ENCODE measurements around the gene PYM1. TPM values are rescaled to one million over a fixed set of nuclear protein-coding genes. Genes with fewer than 3 reads are reported as not detected.

PYM1 gene
- total RNA-seq: 33.1 and 34.9 TPM in 2 replicates

DNA sequence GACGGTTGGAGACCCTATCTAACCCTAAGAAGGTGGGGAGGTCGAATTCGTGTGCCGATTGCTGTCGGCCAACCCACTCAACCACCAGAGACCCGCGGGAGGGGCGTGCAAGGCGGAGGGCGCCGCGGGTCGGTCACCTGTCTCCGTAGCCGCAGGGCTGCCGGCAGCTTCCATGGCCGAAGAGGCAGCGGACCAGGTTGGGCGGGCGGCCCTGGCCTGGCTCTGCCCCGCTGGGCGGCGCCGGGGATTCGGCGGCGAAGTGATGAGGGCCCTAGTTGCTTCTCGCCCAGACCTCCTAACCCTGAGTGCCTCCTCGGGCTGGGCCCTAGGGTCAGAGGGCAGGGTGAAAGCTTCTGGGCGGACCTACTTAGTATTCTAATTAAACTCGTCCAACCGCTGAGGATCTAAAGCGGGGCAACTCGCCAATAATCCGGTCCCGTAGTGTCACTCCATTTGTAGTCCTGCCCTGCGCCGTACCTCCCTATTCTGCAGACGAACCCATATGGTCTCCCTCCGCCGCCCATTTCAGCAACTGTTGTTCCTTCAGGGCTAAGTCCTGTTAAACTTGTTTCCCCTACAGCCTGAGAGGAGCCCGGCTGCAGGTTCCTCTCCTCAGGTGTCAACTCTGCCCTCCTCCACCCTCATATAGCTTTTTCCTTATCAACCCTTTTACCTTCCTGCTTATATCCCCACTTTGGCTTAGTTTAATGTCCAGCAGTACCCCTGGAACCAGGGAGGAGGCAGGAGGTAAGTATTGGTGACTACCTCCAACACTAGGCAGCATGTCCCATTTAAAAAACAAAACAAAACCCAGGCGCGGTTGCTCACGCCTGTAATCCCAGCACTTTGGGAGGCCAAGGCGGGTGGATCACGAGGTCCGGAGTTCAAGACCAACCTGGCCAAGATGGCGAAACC, at the start of gene PYM1:
Gene PYM1, minus strand, starts transcription at position 307 of the 915 bp plus-strand sequence. Its CDS starts 133 bp downstream, at position 174.
- DNase-seq: peak; percentile 72

DNA sequence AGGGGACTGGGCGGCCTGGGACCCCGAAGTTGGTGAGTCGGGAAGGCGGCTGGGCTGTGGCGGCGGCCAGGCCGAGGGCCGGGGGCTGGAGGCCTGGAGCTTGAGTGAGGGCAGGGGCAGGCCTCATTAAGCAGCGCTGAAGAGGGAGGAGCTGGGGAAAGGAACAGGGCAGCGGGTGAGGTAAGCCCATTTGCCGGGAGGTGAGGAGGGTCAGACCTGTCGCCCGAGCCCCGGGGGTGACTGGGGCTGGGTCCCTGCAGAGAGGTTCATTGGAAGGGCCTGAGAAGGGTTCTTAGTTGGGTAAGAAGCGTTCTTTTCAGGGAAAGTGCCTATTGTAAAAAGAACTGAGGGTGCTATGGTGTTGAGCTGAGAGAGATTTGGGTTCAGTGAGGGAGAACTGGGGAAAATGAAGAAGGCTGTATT, 46.6 kb upstream of the PYM1 start:
- DNase-seq: peak; percentile 72

DNA sequence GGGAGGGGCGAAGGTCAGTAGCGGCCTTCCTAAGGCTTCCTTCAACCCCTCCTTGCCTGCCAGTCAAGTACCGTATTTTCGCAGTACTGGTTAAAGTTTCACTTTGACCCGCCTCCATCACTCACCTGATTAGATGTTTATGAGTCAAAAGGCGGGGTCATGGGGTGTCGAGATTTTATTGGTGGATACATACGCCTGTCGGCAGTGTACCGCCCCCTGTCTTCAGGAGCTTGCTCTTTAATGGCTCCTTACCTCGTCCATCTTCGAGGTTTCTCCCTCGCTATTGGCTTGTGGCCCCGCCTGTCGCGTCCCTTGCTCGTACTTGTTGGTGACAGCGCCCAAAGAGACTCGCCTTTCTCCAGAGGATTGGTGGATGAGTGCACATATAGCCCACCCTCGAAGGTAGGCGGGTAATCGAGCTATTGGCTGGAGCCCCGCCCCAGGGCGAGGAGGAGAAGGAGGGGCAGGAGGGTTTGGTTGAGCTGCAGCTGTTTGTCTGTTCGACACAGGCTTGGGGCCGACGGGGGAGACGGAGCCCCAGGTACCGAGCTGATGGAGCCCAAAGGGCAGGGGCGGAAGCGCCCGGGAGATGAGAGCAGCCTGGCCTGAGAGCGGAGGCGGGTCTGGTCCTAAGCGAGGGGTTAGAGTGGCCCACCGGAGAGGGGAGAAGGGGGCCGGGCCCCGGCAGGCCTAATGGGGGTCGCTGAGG, 46.1 kb upstream of the PYM1 start, which contains the start of gene RAB5B:
Gene RAB5B, plus strand, starts transcription at position 480 of the 709 bp plus-strand sequence. CDS start 12,883 bp downstream, outside the sequence.
- DNase-seq: peak; percentile 100

DNA sequence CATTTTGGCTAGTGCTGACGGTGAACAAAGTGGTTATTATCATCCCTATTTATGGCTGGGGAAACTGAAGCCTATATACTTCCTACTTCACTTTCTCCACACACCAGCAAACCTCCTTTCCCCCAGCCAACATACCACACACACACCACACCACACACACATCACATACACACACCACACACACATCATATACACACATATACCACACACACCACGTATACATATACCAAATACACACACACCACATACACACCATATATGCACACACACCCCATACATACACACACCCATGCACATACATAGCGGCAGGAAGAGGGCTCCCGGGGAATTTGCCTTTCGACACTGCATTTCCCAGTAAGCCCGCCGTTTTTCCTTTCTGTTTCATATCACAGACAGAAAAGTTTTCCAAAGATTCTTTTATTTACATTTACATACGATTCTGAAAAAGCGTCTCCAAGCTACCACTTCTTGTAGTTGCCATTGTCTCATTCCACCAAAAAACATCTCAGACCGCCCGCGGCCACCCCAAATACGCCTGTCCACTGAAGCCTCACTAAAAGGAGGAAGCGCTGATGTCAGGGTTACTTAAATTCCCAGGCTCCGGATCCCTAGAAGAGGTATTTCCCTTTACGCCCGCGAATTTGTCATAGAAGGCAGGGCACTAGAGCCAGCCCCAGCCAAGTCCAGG, 45.4 kb upstream of the PYM1 start:
- DNase-seq: no peak

DNA sequence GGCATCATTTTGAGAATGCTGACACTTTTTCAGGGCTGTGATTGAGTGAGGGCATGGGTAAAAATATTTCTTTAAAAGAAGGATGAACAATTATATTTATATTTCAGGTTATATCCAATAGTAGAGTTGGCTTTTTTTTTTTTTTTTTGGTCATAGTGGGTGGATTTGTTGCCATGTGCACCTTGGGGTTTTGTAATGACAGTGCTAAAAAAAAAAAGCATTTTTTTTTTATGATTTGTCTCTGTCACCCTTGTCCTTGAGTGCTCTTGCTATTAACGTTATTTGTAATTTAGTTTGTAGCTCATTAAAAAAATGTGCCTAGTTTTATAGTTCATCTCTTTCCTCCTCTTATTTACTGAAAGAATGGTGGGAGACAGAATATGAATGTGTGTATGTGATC, 44.8 kb upstream of the PYM1 start:
- DNase-seq: no peak

DNA sequence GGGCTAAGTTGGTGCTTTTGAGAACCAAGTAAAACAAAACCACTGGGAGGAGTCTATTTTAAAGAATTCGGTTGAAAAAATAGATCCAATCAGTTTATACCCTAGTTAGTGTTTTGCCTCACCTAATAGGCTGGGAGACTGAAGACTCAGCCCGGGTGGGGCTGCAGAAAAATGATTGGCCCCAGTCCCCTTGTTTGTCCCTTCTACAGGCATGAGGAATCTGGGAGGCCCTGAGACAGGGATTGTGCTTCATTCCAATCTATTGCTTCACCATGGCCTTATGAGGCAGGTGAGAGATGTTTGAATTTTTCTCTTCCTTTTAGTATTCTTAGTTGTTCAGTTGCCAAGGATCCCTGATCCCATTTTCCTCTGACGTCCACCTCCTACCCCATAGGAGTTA, 44.3 kb upstream of the PYM1 start:
- DNase-seq: peak; percentile 15

DNA sequence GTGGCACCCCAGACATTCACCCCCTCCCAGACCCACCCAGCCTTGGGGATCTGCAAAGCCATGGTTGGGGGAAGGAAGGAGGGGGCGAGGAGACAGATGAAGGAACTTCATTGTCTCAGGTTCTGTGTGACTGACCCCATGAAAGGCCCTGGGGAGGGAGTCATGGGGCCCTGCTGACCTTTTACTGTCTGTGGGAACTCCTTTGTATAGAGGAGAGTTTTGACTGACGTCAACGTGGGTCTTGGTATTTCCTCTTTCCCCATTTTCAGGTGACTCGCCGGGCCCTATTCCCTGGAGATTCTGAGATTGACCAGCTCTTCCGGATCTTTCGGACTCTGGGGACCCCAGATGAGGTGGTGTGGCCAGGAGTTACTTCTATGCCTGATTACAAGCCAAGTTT, 43.1 kb upstream of the PYM1 start:
- DNase-seq: peak; percentile 33

DNA sequence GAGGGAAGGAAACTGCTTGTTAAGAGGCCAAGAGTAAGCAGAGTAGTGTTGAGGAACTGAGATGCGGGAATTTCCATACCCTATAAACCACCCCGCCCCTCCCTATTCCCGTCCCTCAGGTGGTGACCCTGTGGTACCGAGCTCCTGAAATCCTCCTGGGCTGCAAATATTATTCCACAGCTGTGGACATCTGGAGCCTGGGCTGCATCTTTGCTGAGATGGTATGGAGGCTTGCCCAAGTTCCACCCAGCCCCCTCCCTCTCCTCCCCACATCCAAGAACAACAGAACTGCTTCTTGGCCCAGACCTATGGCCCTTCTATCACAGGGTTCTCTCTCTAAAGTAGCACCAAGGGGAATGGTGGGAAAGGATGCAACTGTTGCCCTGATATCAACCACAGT, 41.7 kb upstream of the PYM1 start:
- DNase-seq: no peak

DNA sequence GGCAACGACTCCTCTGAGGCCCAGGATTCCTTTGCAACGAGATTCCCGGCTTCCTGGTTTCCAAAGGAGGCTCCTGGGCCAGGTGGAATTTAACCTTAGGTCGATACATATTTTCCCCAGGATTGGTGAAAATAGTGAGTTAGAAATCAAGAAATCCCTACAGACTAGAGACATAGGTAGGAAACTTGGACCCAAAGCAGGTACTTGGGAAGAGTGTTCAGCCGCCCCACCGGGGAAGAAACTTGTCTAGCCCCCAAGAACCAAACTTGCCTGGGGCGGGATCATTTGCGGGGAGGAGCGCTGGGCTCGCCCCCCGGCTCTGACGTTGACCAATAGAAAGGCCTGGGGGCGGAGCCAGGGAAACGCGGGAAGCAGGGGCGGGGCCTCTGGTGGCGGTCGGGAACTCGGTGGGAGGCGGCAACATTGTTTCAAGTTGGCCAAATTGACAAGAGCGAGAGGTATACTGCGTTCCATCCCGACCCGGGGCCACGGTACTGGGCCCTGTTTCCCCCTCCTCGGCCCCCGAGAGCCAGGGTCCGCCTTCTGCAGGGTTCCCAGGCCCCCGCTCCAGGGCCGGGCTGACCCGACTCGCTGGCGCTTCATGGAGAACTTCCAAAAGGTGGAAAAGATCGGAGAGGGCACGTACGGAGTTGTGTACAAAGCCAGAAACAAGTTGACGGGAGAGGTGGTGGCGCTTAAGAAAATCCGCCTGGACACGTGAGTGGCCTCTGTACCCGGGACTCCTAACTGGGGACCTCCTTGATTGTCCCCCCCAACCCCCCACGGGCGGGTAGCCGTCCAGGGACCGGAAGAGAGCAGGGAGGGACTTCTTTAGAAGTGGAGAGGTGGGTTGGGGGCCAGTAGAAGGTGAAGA, 39.0 kb upstream of the PYM1 start, which contains the start of gene CDK2:
Gene CDK2, plus strand, starts transcription at position 423 of the 874 bp plus-strand sequence. Its CDS starts 179 bp downstream, at position 602.
- DNase-seq: peak; percentile 89

DNA sequence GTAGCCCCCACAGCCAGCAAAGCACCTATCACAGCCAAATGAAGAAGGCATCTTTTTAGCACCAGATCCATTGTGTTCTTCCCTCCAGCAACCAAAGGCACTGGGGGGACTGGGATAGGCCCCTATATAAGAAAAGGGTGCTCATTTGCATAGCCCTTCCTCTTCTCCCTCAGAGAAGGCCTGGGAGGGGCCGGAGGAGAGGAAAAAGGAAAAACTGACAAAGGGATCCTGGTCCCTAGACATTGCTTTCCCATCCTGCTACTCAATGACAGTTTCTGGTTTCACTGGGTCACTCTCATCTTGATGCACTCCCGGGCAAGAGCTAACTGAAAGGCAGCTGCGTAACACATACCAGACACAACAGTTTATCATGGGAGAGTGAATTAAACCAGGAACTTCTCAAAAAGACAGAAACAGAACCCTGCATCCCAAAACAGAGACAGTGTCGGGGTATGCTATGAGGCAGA, 38.3 kb upstream of the PYM1 start, which contains the start of gene PMEL:
Gene PMEL, minus strand, starts transcription at position 102 of the 467 bp plus-strand sequence. Its CDS starts 31 bp downstream, at position 71.
- no peak for DNase-seq

DNA sequence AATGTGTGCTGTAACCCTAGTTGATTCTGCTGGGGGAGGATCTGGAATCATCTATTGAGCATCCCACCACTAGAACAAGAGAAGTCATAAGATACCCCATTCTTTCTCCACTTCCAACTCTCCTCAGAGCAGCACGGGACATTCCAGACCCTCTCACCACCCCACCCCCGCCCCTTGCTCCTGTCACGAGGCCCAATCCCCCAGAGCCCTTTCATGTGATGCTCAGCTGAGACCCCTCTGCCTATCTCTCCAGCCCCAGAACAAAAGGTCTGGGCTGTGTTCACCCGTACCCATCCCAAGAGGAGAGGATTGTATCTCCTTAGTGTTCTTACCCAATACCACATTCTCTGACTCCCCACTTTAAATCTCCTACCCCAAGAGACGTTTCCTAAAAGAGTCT, 37.5 kb upstream of the PYM1 start:
- no peak for DNase-seq

DNA sequence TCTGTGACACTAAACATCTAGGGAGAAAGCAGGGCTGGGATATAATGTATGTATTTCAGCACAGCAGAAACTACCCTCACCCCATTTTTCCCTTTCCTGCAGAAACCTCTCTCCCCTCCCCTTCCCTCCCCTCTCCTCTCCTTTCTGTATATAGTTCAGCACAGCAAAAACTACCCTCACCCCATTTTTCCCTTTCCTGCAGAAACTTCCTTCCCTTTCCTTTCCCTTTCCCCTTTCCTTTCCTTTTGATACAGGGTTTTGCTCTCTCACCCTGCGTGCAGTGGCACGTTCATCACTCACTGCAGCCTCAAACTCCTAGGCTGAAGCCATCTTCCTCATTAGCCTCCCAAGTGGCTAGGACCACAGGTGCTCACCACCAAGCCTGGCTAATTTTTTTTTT, 36.1 kb upstream of the PYM1 start:
- no peak for DNase-seq

DNA sequence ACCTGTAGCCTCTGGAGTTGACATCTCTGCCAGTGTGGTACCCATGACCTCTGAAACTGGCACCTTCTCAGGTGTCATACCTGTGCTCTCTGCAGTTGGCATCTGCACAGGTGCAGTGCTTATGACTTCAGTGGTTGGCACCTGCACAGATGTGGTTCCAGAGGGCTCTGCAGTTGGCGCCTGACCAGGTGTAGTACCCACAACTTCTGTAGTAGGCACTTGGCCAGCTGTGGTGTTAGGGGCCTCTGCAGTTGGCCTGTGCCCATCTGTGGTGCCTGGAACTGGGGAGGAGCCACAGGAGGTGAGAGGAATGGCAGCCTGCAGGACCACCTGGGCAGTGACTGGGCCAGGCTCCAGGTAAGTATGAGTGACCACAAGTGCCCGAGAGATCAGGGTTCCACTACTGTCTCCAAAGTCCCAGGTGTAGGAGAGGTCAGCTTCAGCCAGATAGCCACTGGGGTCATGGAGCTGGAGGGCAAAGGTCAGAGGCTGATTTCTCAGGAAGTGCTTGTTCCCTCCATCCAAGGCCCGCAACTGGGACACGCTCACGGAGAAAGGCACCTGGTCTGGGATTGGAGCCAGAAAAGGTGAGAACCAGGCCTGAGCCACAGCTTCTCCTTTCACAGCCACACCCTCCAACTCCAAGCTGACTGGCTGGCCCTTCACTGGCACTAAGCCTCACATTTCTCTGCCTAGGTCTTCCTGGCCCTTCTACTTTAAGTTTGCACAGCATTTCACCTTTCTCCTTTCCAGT, 29.6 kb upstream of the PYM1 start:
- DNase-seq: no peak

DNA sequence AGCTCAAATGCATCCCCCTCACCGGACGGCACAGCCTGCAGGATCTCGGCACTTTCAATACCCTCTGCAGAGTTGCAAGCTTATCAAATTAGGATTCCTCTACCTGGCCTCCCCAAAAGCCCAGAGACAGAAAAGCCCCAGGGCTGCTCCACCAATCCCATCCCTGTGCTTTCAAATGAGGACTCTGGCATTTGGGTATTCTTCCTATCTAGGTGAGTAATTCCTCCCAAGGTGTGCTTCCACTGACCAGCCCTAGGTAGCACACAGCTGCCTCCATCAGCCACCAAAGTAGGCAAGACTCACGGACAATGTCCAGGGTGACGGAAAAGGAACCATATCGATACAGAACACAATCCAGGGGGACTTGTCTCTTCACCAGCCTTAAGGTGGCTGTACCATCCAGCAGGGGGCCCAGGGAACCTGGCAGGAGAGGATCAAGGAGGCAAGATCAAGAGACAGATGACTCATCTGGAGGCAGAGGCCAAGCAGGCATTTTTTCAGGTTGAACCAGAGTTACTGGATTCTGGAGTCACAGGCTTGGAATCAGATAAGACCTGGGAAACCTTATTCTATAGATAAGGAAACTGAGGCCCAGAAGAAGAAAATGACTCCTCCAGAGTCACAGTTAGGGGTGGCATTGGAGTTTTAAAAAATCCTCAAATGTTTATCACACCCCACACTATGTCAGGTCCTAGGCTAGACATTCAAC, 28.3 kb upstream of the PYM1 start:
- peak; percentile 70 for DNase-seq

DNA sequence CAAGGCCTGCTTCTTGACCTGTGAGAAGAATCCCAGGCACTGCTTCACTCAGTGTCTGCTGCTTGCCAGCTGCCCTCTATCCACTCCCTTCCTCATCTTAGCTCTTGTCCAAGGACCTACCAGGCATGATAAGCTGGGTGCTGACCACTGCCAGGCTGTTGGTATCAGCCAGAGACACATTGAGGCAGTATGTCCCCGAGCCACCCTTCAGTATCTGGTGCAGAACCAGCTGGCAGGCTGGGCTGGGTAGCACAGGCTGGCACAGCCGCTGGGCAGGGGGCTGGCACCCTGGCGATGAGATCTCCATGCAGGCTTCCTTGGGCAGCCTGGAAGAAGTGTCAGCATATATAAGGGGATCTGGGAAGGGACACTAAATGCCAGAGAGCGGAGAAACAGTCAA, 27.6 kb upstream of the PYM1 start:
- DNase-seq: no peak

DNA sequence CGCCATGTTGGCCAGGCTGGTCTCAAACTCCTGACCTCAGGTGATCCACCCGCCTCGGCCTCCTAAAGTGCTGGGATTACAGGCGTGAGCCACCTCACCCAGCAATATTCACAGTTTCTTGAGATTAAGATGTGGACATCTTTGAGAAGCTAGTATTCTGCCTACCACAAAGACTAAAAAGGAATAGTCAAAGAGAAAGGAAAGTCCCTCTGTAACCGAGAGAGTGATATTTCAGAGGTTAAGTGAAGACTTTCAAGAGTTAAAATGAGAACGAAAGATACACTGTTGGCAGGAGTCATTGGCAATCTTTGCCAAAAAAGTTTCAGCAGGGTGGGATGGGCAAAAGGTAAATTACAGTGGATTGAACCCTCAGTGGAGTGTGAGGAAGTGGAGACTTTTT, 18.9 kb upstream of the PYM1 start:
- DNase-seq: no peak

DNA sequence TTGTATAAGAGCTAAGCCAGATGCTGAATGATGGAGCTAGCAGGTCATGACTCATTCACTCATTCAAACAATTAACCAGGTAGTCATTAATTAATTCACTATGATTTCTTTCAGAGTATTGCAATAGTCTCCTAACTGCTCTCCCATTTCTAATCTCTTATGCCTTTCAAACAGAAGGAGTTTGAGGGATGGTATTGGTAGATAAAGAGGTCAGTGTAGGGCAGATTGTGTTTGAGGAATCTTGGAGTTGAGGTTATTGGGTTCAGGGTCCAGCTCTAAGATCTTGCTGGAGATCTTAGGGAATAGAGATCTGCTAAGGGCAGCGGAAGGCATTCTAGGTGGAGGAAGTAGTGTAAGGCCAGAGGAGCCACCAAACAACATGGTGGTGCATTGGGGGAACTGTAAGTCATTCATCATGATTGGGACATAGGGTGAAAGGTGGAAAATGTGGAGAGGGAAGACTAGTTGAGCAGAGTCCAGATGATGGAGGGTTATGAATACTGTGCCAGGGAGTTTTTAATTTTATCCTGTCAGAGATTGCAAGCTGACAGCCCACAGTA, 15.0 kb upstream of the PYM1 start:
- no peak for DNase-seq

DNA sequence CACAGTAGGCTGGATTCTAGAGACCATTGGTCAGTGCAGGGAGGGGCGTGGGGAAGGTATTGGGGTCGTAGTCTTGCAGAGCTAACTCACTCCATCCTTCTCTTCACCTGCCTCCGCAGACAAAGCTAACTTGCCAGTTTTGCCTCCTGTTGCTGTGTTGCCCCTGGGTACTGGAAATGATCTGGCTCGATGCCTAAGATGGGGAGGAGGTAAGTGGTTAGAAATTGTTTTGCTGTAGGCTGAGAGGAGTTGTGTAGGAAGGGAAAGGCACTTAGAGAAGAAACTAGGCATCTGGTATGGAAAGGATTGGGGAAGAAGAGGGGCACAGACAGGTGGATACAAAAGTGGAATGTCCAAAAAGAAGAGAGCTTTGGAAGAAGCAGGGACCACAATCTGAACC, 14.4 kb upstream of the PYM1 start:
- no peak for DNase-seq

DNA sequence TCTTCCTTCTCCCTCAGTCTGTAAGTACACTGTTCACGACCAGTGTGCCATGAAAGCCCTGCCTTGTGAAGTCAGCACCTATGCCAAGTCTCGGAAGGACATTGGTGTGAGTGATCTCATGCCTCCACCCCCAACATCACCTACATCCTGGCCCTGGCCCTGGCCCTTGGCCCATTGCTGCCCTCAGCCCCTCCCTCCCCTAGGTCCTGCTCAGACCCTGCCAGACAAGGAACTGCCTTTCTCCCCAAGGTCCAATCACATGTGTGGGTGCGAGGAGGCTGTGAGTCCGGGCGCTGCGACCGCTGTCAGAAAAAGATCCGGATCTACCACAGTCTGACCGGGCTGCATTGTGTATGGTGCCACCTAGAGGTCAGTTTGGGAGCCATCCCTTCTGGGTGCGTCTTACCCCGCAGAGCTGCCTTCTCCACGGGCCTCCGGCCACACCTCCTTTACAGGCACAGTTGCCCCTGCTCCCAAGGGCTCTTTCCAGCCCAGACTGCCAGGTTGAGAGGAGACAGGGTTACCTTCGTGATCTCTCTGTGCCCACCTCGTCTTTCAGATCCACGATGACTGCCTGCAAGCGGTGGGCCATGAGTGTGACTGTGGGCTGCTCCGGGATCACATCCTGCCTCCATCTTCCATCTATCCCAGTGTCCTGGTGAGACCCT, 12.5 kb upstream of the PYM1 start:
- DNase-seq: peak; percentile 94
